Effector memory CD8-positive, alpha-beta T cell (primary cell): ENCODE measurements around the gene TNNI3K.

Experiments used
- ATAC-seq: fragments of 150-1000 bp; cut with Tn5 transposase; replicated peaks from 2 replicates; pipeline ENCODE4 v1.10.0; 2021; ENCODE audit warnings: mild to moderate bottlenecking, moderate library complexity
- DNase-seq, 3 experiments: peaks; one replicate each; pipeline ENCODE4 v3.0.0; 2021
- H3K27ac Mint-ChIP-seq, 2 donors: one replicate each; pipeline ENCODE4 v1.8.0; 2022; ENCODE audit warnings: mild to moderate bottlenecking in 2 of 2, mixed read lengths in 2 of 2, moderate library complexity in 2 of 2
- H3K27me3 Mint-ChIP-seq, 2 donors: one replicate each; pipeline ENCODE4 v1.8.0; 2022; ENCODE audit warnings: mixed read lengths in 2 of 2
- H3K36me3 Mint-ChIP-seq: one replicate; pipeline ENCODE4 v1.8.0; 2022; ENCODE audit warnings: mild to moderate bottlenecking, moderate library complexity, mixed read lengths; ENCODE audit not compliant: insufficient read depth
- H3K4me1 Mint-ChIP-seq, 2 donors: one replicate each; pipeline ENCODE4 v1.8.0; 2022; ENCODE audit warnings: low read depth in 2 of 2, mixed read lengths in 2 of 2
- H3K4me3 Mint-ChIP-seq, 2 donors: one replicate each; pipeline ENCODE4 v1.8.0; 2022; ENCODE audit warnings: mild to moderate bottlenecking in 2 of 2, mixed read lengths in 2 of 2, moderate library complexity in 2 of 2
- H3K9me3 Mint-ChIP-seq, 2 donors: one replicate each; pipeline ENCODE4 v1.8.0; 2022; ENCODE audit warnings: mixed read lengths in 2 of 2

TNNI3K gene

DNA sequence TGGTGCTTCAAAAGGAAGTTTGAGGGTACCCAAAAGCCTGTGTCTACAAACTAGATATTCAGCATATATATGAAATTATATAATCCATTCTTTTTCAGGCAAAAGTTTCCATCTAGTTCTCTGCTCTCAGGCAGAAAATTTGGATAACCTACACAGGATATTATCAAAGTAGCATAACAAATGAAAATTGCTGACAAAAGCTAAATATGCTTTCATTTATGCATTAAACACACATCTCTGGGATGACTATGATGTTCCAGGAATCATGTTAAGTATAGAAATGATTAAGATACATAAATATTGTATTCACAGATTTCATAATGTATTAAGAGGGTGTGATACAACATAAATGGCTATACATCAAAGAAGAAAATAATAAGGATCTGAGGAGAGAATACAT, 184.4 kb downstream of the TNNI3K start:
- Mint-ChIP-seq H3K4me1 (no peaks in the 10 kb centered on the region), H3K4me3 (no peak overlapping the region), H3K9me3 (peaks cover 0 to 2% of the 10 kb centered on the region in 2 donors), H3K36me3 (no peaks in the 10 kb centered on the region), H3K27me3 (no peaks in the 10 kb centered on the region), H3K27ac (no peak overlapping the region)
- DNase-seq (no peak), ATAC-seq (no peak)

DNA sequence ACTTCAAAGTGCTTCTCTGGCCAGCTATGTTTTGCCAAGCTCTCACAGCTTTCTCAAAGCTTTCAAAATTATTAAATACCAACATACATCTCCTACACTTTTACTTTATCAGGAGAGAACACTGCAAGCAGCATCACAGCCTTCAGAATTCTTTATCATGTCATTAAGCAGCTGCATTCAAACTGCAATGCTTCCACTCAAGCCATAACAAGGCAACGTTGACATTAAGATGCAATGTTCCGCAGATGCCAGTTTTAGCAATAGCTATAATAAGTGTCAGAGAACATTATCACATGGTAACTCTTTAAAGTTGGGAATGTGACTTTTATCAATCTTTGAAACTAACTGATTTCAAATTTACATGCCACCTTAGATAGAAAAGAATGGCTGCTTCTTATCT, 185.3 kb downstream of the TNNI3K start:
- no peak for ATAC-seq
- H3K27ac Mint-ChIP-seq = no peak overlapping the region
- no peaks in the 10 kb centered on the region for H3K9me3 Mint-ChIP-seq
- H3K4me3 Mint-ChIP-seq = no peak overlapping the region
- DNase-seq = no peak
- no peaks in the 10 kb centered on the region for H3K27me3 Mint-ChIP-seq
- H3K4me1 Mint-ChIP-seq = no peaks in the 10 kb centered on the region
- no peaks in the 10 kb centered on the region for H3K36me3 Mint-ChIP-seq

DNA sequence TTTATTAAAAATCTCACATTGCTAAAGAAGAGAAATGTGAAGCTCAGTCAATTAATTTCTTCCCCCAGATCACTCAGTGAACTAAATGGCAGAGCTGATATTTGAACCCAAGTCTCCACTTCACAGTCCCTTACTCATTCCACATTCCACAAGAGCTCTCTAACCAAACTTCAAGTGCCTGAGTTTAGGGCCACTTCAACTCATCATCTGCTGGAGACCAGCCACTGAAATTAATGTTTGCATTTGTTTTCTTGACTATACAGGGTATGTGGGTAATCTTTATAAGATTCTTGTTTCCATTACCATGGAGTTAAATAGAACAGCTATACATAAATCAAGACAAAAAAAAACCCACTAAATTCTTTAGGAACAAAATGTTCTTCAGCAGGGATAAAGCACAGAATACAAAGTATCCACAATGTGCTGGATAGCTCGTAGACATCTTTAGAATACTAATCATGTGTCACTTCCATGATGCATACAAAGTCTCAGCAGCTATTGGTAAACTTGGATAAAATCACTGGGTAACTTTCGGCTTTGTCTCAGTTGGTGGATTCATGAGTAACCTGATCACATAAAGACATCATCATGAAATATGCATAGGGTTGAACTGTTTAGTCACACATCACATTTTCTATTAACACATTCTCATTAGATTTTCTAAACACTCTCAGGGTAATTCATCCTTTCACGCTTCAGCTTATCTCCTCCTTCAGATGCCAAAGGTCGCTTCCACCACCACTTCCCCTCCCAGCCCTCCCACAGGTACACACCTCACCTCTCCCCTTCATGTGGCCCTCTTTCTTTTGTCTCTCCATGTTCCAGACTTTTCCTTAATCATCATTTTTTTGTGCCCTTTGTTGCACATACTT, 187.5 kb downstream of the TNNI3K start:
- no peak overlapping the region for H3K27ac Mint-ChIP-seq
- DNase-seq = no peak
- no peaks in the 10 kb centered on the region for H3K9me3 Mint-ChIP-seq
- no peaks in the 10 kb centered on the region for H3K27me3 Mint-ChIP-seq
- no peak overlapping the region for H3K4me3 Mint-ChIP-seq
- ATAC-seq = no peak
- no peaks in the 10 kb centered on the region for H3K36me3 Mint-ChIP-seq
- H3K4me1 Mint-ChIP-seq = no peaks in the 10 kb centered on the region

DNA sequence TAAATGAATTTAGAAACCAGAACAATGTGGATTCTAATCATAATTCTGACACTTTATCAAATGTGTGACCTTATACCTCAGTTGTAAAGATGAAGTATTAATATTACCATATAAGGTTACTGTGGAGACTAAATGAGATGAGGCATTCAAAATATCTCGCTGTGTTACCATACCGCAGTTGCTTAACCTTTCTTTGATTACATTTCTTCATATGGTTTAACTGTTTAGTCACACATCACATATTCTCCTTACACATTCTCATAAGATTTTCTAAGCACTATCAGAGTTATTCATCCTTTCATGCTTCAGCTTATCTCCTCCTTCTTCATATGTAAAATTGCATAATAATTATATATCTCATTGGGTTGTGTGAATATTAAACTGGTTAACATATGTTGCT, 188.3 kb downstream of the TNNI3K start:
- Mint-ChIP-seq H3K4me1 (no peaks in the 10 kb centered on the region), H3K9me3 (no peaks in the 10 kb centered on the region), H3K27ac (no peak overlapping the region), H3K4me3 (no peak overlapping the region), H3K27me3 (no peaks in the 10 kb centered on the region), H3K36me3 (no peaks in the 10 kb centered on the region)
- no peak for ATAC-seq
- no peak for DNase-seq

DNA sequence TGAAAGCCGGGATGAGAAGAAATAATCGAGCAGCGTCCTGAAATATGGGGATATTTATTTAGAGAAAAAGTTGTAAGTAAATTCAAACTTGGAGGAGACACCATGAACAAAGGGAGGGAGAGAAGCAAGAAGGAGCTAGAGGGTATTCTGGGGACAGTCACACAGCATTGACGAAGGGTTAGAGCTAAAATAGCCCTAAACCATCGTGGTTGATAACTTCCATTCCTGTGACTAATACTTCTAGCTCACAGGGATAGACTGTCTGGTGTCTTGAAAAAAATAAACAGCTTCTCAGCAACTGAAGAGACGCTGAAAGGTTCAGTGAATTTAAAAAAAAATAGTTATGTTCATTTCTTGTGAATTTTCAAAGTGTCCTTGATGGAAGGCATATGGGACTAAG, 190.5 kb downstream of the TNNI3K start:
- Mint-ChIP-seq H3K27me3 (no peaks in the 10 kb centered on the region), H3K9me3 (peaks cover 0 to 6% of the 10 kb centered on the region in 2 donors), H3K36me3 (no peaks in the 10 kb centered on the region), H3K4me3 (no peak overlapping the region), H3K4me1 (no peaks in the 10 kb centered on the region), H3K27ac (no peak overlapping the region)
- ATAC-seq (no peak), DNase-seq (no peak)

DNA sequence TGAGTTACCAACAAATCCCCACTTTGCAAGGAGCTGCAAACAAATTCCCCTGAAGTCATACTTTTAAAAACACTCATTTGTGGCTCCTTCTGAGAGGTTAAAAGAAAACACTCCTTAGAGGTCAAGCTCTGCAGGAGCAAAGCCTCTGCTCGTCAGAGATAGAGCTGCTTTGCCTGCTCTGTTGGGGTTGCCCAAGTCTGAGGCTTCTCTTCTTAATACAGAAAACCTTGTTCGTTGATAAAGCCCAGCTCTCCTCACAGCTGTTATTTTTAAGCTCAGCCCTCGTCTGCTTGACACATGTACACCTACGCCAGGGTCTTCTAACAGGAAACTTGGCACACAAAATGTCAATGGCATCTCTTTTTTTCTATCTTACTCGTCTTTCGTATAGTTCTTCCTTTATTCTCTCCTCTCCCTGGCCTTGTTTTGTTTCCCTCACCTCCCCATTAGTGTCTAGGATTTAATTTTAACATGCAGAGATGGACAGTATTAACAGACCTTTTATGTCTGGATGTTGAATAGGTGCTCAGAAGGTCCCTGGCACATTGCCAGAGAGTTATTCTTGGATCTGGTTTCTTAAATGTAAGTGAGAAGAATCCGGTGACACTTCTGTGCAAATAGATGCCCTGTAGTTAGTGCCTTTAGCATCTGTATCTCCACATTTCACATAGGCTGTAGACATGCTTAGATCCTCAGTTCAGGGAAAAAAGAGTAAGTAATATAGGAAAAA, 191.2 kb downstream of the TNNI3K start:
- DNase-seq = no peak
- Mint-ChIP-seq H3K4me1 (no peaks in the 10 kb centered on the region), H3K4me3 (no peak overlapping the region)

DNA sequence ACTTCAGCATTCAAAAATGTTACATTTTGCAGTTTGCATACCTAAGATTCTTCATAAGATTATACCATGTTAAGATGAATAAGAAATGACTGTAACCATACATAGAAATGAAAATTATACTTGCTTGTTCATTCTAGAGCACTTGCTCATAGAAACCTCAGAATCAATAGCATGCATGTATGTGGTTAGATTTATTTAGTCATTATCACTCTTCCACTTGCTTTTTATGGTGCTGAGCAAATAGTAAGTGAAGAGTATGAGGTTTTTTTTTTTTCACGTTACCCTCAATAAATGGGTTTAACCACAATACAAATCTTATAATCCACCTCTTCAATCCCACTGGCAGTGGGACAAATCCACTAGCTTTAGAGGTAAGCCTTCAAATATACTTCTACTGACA, 192.5 kb downstream of the TNNI3K start:
- DNase-seq = no peak
- H3K27me3 Mint-ChIP-seq = no peaks in the 10 kb centered on the region
- no peak overlapping the region for H3K4me3 Mint-ChIP-seq
- H3K27ac Mint-ChIP-seq = no peak overlapping the region
- no peaks in the 10 kb centered on the region for H3K36me3 Mint-ChIP-seq
- H3K9me3 Mint-ChIP-seq = peaks cover 0 to 6% of the 10 kb centered on the region in 2 donors
- ATAC-seq = no peak
- no peaks in the 10 kb centered on the region for H3K4me1 Mint-ChIP-seq

More for the DNA sequence above, 191.2 kb downstream of the TNNI3K start:
- no peak for ATAC-seq
- H3K27ac Mint-ChIP-seq = no peak overlapping the region
- H3K36me3 Mint-ChIP-seq = no peaks in the 10 kb centered on the region
- peaks cover 0 to 6% of the 10 kb centered on the region in 2 donors for H3K9me3 Mint-ChIP-seq
- no peaks in the 10 kb centered on the region for H3K27me3 Mint-ChIP-seq

DNA sequence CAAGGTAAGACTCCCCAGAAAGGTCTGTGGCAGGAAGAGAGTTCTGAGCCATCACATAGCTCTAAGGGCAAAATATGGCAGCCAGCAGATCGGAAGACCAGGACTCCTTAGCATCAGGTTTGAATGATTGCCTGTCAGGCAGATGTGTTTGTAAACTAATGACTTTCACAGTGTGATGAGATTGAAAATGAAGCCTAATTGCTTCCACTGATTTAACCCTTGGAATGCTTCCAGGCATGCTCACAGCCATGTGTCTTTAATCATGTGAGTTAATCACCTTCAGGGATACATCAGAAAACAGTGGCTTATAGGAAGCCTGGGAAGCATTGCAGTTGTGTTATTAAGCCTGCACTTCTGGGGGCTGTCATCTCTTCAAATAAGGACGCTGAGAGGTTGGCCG, 194.4 kb downstream of the TNNI3K start:
- no peaks in the 10 kb centered on the region for H3K4me1 Mint-ChIP-seq
- no peaks in the 10 kb centered on the region for H3K27me3 Mint-ChIP-seq
- ATAC-seq (no peak), DNase-seq (no peak)
- peaks cover 0 to 6% of the 10 kb centered on the region in 2 donors for H3K9me3 Mint-ChIP-seq
- H3K4me3 Mint-ChIP-seq = no peak overlapping the region
- no peak overlapping the region for H3K27ac Mint-ChIP-seq
- H3K36me3 Mint-ChIP-seq = no peaks in the 10 kb centered on the region

DNA sequence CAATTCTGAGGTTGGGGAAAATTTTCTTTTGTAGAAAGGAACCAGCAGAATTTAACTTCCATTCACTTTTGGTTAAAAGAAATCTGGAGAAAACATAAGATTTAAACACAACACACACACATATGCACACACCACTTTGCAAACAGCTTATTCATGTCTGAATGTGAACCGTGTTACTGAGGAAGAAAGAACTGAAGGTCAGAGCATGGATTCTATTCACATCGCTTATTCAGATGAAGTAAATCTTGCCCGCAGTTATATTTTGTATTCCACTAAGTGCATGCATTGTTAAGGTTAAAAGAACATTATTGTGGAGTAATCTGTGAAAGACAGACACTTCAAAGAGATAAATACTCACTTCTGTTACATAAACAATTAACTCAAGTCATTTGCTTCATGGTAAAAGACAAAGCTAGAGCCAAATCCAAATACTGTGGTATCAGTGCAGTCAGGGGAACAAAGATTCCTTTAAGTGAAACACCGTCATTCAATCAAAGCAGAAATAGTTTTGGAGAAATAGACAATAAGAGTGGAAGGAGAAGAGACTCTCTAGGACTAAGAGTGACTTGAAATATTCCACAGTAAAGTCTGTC, 195.3 kb downstream of the TNNI3K start:
- no peaks in the 10 kb centered on the region for H3K36me3 Mint-ChIP-seq
- H3K4me3 Mint-ChIP-seq = no peak overlapping the region
- H3K9me3 Mint-ChIP-seq = peaks cover 0 to 6% of the 10 kb centered on the region in 2 donors
- DNase-seq = no peak
- no peak overlapping the region for H3K27ac Mint-ChIP-seq
- H3K27me3 Mint-ChIP-seq = no peaks in the 10 kb centered on the region
- no peak for ATAC-seq
- H3K4me1 Mint-ChIP-seq = no peaks in the 10 kb centered on the region

DNA sequence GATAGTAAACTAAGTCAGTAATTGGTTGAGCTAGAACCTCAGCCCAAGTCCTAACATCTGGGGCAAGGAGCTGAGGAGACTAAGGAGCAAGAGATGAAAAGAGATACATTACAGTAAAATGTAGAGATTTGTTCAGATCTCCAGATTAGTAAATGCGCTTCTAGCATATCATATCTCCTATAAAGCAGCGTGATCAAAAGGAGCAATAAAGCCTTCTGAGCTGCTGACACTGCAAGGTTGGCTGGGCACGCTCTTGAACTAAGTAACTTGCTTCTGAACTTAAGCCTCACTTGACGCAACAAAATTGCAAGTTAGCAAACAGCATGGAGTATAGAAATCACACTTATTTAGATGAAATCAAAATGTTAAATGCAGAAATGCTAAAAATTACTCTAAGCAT, 196.3 kb downstream of the TNNI3K start:
- ATAC-seq (no peak), DNase-seq (no peak)
- Mint-ChIP-seq H3K9me3 (peaks cover 0 to 6% of the 10 kb centered on the region in 2 donors), H3K4me1 (no peaks in the 10 kb centered on the region), H3K27ac (no peak overlapping the region), H3K27me3 (no peaks in the 10 kb centered on the region), H3K4me3 (no peak overlapping the region), H3K36me3 (no peaks in the 10 kb centered on the region)

DNA sequence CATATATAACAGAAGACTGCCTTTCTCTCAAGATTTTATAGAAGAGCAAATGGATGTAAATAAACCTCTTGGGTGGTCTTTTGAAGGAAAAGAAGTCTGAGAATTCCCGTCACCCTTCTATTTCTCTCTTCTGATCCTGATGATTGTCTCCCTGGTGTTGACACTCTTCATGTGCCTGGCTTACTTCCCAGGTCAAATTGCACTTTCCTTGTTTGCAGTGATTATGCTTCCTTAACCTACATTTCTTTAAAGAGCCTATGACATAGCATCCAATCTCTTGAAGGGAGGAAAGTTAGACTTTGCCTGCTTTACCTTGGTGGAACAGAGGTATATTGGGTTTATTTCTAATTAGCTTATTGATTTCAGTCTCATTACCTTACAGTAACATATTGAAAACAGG, 197.1 kb downstream of the TNNI3K start:
- no peak for ATAC-seq
- Mint-ChIP-seq H3K27ac (no peak overlapping the region), H3K4me3 (no peak overlapping the region), H3K27me3 (no peaks in the 10 kb centered on the region), H3K36me3 (no peaks in the 10 kb centered on the region), H3K4me1 (no peaks in the 10 kb centered on the region), H3K9me3 (peaks cover 0 to 6% of the 10 kb centered on the region in 2 donors)
- DNase-seq = no peak

DNA sequence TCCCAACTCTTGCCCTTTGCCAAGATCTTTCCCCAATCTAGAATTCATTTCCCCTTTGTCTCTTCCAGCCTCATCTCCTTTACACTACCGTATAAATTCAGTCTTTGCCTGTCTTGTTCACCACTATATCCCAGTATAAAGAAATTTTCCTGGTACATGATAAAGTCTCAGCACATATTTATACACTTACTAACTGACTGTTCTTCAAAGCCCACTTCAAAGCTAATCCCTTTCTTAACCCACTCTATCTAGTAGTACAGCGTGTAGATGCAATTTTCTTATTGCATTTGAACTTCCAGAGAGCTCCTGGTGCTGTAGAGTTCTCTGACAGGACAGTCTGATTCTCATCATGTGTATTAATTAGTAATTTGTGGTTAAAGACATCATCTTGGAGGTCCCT, 199.1 kb downstream of the TNNI3K start:
- peaks cover 0 to under 1% of the 10 kb centered on the region in 2 donors for H3K9me3 Mint-ChIP-seq
- DNase-seq = no peak
- no peaks in the 10 kb centered on the region for H3K27me3 Mint-ChIP-seq
- H3K36me3 Mint-ChIP-seq = no peaks in the 10 kb centered on the region
- no peaks in the 10 kb centered on the region for H3K4me1 Mint-ChIP-seq
- no peak overlapping the region for H3K4me3 Mint-ChIP-seq
- no peak overlapping the region for H3K27ac Mint-ChIP-seq
- no peak for ATAC-seq

DNA sequence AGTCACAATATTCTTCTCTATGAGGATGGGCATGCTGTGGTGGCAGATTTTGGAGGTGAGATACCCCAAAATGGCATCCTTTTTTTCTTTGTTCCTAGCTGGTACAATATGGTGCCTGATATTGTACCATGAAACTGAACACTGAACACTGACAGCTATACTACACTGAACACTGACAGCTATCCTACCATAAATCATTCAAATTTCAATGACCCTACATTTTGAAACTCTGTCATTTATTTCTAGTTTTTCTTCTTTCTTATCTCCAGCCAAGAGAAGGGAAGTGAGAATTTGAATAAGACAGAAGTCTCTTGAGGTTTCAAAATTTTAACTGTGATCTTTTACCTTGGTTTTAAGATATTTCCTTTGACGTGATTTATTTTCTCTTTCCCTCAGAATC, 200.9 kb downstream of the TNNI3K start:
- Mint-ChIP-seq H3K9me3 (no peaks in the 10 kb centered on the region), H3K27me3 (no peaks in the 10 kb centered on the region), H3K36me3 (no peaks in the 10 kb centered on the region), H3K27ac (no peak overlapping the region), H3K4me3 (no peak overlapping the region), H3K4me1 (no peaks in the 10 kb centered on the region)
- ATAC-seq (no peak), DNase-seq (no peak)

DNA sequence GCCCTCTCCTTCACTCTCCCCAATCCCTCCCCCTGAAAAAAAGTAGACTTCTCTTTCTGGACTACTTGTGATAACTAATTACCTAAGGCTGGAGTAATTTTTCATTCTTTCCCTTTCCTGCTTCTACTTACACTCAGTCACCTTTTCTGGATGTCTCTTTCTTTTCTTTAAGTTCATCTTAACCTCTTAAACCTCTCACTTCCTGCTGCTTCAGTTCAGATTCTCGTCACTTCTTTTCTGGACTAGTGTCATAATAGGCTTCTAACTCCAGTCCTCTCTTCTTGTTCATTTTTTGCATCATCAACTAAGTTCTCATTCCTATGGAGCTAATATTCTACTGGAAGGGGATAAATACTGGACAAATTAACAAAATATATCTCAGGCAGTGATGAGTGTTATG, 201.8 kb downstream of the TNNI3K start:
- Mint-ChIP-seq H3K4me3 (no peak overlapping the region), H3K9me3 (no peaks in the 10 kb centered on the region)
- no peak for DNase-seq

More for the DNA sequence above, 201.8 kb downstream of the TNNI3K start:
- Mint-ChIP-seq H3K27ac (no peak overlapping the region), H3K36me3 (no peaks in the 10 kb centered on the region), H3K4me1 (no peaks in the 10 kb centered on the region), H3K27me3 (no peaks in the 10 kb centered on the region)
- ATAC-seq = no peak
